Embryonic facial prominence (tissue), 1 donor: ENCODE measurements around the gene MICALL2.
A peak's percentile ranks its signal among the peaks of the same experiment; 100 is the strongest.

Experiments used
- DNase-seq: peaks from one replicate; pipeline ENCODE4 v3.0.0-alpha.2; 2016; ENCODE audit errors: extremely low spot score

Gene MICALL2

DNA sequence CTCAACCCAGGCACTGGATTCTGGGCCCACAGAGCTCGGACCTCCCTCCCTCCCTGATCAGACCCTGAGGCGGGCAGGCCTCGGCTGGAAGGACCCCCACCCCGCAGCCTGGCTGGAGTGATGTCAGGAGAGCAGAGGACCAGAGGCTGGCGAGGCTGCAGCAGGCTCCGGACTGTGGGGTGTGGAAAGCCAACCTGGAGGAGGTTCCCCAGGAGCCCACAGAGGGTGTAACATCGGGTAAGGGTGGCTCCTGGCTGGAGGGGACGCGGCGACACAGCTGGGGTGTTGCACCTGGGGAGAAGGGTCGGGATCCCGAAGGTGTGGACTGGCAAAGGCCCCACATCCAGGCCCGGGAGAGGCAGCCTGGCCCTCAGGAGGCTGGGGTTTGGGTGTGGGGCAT is 8.9 kb upstream of the MICALL2 start:
- DNase-seq, result no peak

- no peak for DNase-seq
Measured at GRCh38 chr7:1466524-1467271, 7.4 kb upstream of the MICALL2 start.

DNA sequence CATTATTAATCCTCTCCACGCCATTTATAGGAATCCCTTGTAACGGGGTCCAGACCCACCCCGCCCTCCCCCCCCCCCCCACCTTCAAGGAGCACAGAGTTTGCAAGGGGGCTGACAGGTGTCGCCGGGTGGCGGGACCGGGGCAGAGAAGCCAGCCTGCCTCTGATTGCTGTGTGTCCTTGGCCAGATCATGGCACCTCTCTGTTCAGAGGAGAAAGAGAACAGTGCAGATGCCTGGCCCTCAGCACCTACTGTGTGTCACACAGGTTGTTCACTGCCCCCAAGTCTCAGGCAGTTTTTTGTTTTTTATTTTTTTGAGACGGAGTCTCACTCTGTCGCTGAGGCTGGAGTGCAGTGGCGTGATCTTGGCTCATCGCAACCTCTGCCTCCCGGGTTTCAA is 5.4 kb upstream of the MICALL2 start:
- DNase-seq, result no peak

DNA sequence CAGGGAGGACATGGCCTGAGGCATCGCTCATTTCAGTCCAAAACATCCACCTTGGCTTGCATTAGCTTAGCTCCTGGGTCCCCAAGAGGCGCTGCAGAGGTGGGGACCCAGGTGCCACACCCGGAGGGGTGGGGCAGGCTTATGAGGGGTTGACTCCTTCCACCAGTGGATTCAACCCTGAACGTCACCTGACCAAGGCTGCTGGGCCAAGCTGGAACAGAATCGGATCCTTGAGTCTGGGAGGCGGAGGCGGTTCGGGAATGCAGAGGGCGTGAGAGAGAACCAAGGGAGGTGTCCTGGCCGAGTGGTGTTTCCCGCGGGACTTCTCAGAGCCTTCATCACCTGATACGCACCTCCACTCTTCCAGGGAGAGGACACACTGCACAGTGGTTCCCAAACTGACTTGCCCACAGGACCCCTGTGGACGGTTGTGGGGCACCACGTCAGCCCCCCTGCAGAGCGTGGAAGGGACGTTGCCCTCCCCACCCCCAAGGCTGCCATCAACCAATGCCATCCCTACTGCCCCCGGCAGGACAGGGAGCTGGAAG is 4.5 kb upstream of the MICALL2 start:
- DNase-seq, result no peak

- DNase-seq, result no peak
Measured at GRCh38 chr7:1461646-1462375, 2.5 kb upstream of the MICALL2 start.

- no peak for DNase-seq
Measured at GRCh38 chr7:1460821-1461645, 1.8 kb upstream of the MICALL2 start.

- no peak for DNase-seq
Measured at GRCh38 chr7:1459920-1460820, 900 bp upstream of the MICALL2 start.

DNA sequence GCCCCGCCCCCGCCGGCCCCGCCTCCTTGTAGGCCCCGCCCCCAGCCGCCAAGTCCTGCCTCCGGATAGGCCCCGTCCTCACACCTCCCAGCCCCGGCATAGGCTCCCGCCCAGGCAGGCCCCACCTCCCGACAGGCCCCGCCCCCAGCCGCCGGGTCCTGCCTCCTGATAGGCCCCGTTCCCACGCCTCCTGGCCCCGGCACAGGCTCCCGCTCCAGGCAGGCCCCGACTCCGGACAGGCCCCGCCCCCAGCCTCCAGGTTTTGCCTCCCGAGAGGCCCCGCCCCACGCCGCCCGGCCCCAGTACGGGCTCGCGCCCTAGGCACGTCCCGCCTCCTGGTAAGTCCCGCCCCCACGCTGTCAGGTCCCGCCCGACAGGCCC is 232 bp upstream of the MICALL2 start:
- DNase-seq, result peak; percentile 94

DNA sequence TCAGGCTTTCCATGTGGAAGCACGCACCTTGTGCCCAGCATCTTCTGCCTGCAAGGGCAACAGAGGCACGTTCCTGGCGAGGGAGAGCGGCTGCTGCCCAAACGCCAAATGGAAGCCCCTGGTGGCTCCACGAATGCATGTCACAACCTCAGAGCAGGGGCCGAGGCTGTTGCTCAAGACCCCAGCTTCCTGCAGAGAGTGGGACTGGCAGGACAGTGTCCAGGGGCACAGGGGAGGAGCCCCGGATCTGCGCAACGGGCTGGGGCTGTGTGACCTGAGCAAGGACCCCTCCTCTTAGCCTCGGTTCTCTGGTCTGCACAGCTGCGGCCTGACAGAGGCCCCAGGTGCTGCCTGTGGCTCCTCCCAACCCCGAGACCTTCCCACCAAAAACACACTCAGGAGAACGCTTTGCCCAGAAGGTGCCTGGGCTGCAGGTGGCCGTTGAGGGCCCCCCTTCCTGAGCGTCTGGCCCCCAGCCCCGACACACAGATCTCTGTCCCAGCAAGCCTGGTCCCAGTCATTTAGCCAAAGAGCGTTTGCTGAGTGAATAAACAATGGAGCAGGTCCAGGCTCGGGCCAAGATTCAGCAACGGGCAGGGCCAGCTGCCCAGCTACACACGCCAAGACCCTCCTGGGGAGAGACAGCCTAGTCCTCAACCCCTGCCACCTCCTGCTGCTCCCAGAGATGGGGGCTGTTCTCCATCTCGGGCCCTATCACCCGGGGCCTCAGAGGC is 1.2 kb downstream of the MICALL2 start:
- no peak for DNase-seq

- no peak for DNase-seq
Measured at GRCh38 chr7:1457059-1457948, 2.0 kb downstream of the MICALL2 start.

GRCh38 chr7:1455955-1456354 is 3.3 kb downstream of the MICALL2 start:
- no peak for DNase-seq

DNA sequence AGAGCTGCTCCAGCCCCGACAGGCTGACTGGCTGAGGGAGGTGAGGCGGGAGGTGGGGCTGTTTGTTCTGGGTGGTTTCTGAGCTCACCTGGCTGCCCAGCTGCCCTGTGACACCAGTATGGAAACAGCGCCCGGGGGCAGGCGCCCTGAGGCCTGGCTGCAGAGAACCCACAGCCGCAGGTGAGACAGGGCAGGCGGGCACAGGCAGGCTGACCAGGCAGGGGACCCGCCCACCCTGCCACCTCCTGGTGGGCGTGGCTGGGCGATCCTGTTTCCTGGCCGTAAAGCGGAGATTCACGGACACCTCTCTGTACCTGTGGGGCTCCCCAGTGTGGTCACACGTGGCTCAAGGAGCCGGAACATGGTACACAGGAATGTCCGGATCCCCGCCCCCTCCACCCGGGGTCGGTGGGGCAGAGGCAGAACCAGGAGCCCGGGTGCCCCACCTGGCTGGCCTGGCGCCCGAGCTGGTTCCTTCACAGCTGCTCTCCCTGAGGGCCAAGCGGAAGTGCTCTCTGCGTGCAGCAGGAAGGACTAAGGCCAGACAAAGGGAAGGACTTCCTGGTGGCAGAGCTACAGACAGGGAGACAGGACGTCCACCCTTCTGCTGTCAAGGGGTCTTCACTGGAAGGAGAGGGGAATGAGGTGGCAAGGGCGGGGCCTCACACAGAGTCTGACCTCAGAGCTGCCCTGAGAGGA is 3.9 kb downstream of the MICALL2 start:
- no peak for DNase-seq

GRCh38 chr7:1454542-1454941 is 4.7 kb downstream of the MICALL2 start:
- DNase-seq, result no peak

- DNase-seq, result no peak
Measured at GRCh38 chr7:1452205-1452604, 7.1 kb downstream of the MICALL2 start.

- no peak for DNase-seq
Measured at GRCh38 chr7:1450987-1451386, 8.3 kb downstream of the MICALL2 start.

DNA sequence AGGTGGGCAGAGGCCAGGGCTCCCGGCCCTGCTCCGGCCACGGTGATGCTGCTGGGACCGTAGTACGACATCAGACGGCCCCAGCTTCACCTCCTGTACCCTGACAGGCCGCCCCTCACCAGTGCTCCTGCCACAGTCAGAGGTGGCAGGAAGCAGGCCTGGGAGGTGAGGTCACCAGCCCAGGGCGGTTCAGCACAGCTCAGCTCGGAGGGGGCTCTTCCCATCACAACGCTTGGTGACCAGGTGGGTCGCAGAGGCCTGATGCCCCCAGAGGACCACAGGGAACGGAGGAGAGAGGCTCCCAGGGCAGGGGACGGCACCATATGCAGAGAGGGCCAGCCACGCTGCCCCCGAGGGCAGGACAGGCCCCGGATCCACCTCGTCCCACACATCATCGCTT is 8.8 kb downstream of the MICALL2 start:
- DNase-seq, result no peak

GRCh38 chr7:1449951-1450350 is 9.3 kb downstream of the MICALL2 start:
- DNase-seq, result no peak

GRCh38 chr7:1449501-1449900 is 9.8 kb downstream of the MICALL2 start:
- DNase-seq, result no peak

GRCh38 chr7:1448958-1449357 is 10.3 kb downstream of the MICALL2 start:
- DNase-seq, result no peak
